NCI-H2227 (cell line): Measurements from ENCODE around the gene TRMU.

Experiments
- DNase-seq: peaks from one replicate; lab custom pipeline; 2025; ENCODE audit not compliant: unreplicated experiment; lab: John Stamatoyannopoulos, UW

The TRMU gene

DNA sequence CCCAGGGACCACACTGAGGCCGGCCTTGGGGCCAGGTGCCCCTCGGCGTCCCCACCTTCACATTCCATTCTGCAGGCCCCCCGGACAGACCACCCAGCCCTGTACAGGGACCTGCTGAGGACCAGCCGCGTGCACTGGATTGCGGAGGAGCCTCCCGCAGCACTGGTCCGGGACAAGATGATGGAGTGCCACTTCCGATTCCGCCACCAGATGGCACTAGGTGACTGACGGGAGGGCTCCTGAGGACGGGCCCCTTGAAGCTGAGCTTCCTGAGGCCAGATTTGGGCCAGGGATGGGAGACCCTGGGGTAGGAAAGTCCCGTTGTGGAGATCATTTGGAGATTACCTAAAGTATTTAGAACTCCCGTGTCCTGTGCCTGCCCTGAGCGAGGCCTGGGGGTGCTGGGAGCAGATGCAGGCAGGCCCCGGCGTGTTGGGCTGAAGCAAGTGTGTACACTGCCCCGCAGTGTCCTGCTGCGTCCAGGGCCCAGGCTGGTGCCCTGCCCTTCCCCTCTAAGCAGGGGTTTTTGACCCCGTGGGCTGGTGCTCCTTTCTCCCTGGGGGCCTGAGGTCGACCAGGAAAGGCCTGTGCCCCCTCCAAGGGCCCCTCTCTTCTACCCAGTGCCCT is 20.0 kb downstream of the TRMU start:
- DNase-seq, result peak; percentile 74

DNA sequence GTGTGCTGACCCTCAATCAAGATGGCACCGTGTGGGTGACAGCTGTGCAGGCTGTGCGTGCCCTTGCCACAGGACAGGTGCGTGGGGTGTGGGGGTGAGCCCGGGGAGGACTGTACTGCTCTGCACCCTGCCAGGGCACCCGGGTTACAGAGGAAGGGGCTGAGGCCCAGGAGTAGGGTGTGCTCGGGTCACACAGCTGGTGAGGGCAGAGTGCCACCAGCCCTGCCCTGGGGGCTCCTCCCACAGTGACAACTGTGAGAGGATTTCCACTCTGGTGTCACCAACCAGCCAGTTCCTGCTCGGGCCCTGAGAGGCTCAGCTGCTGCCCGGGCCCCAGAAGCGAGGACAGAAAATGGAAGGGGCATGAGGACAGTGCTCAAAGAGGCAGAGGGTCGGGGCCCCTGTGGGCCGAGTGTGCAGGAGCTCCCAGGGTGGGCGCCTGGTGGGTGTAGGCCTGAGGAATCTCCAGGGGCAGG is 20.5 kb downstream of the TRMU start:
- DNase-seq, result no peak

DNA sequence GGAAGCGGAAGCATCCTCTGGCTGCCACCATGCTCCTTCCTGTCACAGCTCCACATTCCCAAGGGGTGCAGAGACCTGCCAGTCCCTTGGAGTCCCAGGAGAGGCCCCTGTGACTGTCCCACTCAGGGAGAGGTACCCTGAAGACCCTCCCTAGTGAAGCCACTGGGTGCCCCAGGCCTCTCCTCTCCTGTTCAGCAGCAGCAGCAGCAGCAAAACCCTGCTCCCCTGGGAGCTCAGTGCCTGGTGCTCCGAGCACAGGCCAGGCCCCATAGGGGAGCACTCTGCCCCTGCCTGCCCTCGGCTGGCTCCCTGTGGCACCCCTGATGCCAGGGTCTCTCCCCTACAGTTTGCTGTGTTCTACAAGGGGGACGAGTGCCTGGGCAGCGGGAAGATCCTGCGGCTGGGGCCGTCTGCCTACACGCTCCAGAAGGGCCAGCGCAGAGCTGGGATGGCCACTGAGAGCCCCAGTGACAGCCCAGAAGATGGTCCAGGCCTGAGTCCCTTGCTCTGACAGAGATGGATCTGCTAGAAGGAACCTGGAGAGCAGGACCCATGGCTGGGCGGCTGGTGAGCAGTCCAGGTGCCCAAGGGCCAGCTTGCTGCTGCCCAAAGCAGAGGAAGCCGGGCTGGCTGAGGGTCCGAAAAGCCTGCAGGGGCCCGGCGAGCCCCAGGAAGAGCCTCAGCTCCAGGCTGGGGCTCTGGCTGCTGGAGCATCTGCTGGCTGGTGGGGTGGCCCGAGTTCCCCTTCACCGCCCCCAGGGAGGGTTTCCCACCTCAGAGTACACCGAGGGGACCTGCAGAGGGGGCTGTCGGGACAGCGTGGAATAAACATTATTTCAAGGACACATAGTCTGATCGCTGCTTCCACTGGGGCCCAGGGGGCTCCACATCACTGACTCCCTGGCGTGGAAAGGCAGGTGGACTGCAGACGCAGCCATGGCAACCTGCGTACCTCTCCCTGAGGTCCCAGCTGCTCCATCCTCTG is 21.3 kb downstream of the TRMU start:
- DNase-seq, result no peak

DNA sequence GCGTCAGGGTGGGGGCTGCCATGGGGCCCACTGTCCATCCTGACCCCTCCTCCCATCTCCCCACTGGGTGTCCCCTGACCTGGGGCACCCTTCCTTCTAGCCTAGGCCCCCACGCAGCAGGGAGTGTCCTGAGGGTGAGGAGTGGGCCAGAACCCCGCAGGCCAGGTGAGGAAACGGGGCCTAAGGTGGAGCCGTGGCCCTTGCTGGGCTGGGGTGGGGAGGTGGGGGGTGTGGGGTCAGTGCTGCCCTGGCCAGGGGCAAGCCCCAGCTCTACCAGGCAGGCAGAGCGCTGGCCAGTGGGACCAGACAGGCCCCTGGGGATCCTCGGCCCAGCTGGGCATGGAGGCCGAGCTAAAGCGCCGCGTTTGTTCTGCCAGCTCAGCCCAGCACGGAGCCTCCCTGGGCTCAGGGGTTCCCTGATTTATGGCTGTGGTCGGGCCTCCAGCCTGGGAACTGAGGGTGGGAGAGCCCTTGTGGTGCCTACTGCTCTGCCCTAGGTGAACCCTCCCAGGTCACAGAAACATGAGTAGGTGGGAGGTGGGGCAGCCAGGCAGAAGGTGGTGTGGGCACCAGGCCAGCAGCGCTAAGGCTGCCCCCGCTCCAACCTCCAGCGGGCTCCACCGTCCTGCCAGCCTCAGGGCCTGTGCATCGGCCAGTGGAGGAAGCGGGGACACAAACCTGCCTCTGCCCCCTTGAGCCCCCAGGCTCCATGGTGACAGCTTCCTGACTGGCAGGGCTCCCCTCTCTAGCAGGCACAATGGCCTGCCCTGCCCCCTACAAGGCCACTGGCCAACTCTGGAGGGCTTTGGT is 22.4 kb downstream of the TRMU start:
- DNase-seq, result no peak

DNA sequence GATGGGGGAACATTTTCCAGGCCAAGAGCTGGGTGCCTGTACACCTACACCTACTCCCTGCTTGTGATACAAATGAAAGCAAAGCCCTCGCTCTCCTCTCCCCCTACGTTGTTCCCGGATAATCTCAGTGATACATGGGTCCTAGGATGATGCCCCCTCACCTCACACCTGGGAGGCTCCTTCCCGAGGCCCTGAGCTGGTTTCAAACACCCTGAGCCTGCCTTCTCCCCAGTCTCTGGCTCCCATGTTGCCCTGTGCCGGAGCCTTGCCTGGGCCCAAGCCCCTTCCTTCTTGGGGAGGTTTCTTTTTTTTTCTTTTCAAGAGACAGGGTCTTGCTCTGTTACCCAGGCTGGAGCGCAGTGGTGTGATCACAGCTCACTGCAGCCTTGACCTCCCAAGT is 23.3 kb downstream of the TRMU start:
- no peak for DNase-seq

DNA sequence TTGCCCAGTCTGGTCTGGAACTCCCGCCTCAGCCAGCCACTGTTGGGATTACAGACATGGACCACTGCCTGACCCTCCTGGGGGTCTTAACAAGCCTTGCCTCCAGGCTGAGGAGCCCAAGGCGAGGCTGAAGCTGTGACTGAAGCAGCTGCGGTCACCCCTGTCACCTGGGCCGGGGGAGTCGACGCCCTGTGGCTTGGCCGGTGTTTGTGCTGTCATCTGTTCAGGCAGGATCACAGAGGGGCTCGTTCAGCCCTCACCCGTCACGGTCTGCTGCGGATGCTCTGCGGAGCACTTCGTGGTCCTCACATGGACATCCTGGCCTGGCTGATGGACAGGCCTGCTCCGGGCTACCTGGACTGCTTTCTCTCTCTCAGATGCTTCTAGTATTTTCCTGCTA is 23.8 kb downstream of the TRMU start:
- DNase-seq, result no peak

DNA sequence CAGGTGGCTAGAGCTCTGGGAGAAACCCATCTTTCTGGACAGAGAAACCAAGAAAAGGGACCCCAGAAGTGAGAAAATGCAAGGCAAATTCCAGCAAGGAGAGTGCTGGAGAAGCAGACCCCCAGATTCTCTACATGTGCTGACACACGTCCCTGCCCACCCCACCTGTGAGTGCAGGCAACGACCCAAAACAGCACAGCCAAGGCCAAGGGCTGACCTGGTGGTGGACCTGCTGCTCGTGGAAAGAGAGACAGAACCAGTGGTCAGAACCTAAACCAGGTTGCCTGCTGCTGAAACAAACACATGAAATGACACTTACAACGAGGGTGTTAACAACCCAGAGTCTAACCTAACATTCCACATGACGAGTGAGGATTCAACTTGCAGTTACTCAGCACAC is 24.6 kb downstream of the TRMU start:
- no peak for DNase-seq

DNA sequence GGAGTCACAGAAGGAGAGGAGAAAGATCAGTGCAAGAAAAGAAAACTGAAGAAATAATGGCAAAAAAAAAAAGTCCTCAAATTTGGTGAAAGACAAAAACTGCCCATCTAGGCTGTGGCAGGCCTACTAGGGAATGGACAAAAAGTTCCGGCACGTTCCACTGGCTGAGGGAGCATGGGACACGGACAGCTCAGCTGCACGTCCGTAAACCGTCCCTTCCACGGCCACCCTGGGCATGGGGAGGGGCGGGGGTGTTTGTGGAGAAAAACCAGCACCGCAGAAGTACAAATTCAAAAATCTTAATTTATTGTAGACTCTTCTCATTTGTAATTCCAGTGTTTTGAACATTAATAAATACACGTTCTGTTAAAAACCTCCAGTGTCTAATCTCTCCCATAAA is 25.4 kb downstream of the TRMU start:
- no peak for DNase-seq

DNA sequence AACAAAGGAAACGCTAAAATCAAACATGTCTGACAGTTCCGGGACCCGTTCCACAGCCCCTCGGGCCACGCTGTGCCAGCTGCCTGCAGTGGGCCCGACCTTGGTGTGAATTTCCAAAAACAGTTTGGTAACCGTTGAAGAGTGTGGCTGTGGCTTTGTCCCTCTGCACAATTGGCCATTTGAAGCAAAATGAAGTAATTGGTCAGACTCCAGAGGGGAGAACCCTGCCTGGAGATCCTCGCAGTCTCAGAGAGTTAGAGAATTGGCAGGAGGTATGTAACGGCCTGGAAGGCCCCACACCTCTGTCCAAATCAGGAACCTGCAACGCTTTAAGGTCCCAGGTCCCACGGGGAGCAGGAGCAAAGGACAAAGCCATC is 26.3 kb downstream of the TRMU start:
- no peak for DNase-seq

DNA sequence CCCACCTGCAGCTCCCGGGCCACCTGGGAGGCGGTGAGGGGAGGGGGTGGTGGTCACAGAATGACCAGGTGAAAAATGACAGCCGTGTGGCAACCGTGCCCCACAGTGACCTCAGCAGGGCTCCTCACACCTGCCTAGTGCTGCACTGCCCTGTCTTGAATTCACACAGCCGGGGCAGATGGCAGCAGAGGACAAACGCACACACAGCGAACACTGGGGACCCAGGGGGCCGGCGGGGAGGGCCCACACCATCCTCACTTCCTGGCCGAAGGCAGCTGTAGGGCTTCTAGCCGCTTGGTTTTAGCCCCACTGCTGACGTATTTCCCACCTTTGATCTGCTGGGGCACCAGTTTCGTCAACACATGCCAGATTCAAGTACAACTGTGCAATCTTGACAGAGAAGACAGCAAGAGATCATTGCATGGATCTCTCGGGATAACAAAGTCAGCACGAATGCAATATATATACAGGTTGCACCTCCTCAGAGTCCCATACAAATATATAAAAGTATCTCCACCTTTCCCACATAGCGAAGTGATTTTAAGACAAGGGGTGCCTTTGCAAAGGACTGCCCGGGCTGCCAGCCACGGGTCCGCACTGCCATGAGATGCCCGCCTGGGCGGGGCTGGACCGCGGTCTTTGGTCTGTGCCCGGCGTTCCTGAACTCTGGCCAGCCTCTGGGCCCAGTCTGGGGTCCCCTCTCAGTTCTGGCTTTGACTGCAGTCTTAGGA is 26.9 kb downstream of the TRMU start:
- no peak for DNase-seq

DNA sequence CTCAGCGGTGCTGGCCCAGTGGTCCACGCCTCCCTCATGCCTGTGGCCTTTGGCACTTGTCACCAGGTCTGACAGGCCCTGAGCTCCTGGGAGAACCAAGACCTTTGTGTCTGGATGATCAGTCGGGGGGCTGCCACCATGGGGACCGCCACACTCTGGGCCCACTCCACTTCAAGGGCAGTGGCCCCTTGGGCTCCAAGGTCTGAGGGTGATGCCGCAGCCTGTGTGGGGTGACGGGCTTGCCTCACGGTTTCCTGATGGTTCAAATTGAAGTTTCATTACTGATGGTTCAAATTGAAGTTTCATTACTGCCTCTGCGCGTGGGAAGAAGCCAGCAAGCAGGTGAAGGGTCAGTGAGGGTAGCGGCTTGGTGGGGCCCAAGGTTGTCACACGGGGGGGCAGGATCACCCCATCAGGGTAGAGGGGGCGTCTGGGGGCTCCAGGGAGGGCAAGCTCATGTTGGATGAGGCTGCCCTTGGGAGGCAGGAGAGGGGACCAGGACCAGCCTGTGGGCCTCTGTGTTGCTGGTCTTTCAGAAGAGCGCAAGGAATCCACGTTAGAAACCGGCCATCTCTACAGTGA is 27.5 kb downstream of the TRMU start:
- DNase-seq, result no peak

DNA sequence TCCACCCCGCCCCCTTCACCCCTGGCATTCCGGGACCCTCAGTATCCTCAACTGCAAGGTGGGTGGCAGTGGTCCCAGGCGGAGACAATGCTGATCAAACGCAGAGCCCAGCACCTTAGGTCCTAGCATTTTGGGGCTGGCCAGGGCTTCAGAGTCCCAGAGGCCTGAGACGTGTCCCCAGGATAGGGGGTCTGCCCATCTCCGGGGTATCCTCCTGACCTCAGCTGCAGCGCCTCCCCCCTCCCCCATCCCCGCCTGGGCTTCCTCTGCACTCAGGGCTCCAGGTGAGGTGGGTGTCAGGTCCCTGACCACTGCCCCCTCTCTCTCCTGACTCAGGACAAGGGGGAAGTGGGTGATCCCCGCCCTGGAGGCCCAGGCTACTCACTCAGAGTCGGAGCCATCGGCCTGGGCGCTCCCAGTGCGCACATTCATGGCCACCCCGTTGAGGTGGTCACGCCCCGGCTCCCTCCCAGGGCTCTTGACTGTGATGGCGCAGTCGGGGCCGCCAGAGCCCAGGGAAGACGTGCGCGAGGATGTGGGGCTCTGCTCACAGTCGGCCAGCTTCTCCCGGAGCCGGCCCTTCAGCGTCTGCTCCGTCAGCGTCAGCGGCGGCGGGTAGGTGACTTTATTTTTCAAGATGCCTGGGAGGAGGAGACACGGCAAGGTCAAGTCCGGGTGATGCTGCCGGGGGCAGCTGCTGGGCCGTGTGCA is 28.3 kb downstream of the TRMU start:
- peak; percentile 28 for DNase-seq

DNA sequence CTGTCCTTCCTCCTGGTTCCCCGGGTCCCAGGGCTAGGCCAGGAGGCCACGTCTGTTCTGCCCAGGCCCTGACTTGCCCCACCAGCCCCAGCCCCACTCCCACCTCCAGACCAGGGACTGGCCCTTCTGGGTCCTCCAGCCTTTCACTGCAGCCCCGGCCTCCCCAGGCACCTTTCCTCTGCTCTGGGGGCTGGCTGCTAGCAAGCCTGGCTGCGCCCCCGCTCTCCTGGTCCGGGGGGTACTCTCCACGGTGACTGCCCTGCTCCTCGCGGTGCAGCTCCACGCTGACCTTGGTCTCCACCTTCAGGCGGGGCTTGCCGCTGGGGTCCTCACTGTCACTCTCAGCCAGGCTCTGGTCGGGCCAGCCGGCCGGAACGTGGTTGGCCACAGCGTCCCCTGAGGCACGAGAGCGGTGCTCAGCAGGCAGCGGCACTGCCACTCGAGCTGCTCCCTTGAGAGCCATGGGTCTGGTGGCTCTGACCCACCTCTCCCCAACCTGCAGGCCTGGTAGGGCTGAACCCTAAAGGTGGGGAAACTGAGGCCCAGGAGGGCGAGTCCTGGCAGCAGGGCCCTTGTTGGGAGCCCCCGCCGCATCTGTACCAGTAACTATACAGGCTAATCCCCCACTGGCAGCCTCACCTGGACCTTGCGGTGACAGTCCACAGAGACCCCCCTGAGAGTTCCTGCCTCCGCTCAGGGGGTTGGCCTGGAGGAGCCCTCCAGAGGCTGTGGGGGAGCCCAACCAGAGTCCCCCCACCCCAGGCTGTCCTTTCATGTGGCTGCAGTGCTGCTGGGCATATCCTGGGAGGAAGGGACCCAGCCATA is 29.0 kb downstream of the TRMU start:
- DNase-seq, result no peak

DNA sequence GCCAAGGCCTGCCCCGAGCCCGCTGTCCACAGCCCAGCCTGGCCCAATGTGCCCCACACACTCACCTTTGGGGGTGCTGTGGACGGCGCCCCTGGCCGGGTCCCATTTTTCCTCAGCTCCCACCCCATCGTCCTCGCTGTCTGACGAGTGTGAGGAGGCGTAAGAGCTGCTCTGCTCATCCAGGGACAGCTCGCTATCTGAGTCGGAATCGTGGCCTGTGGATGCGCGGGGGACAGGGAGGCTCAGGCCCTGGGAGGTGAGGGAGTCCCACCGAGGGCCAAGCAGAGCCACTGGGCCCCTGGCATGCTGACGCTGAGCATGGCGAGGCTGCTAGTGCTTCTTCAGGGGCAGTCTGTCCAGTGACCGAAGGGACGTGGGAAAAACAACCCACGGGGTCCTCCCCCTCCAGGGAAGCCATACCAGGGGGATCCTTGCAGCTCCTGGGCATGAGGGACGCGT is 29.7 kb downstream of the TRMU start:
- no peak for DNase-seq

DNA sequence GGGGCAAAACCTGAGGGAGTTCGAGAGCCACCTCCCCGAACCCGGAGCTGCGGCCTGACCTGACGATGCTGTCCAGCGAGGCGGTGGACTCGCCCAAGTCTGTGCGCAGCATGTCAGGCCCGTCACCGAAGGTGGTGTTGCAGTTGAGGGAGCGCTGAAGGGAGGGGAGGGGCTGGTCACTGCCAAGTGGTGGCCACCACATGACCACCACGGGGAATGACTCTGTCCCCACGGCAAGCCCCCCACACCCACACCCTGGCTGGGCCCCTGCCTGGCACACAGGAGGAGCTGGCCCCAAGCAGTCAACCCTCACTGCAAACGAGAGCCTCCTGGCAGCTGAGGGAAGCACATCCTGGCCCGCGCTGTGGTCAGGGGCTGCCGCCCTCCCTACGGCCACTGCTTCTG is 30.8 kb downstream of the TRMU start:
- DNase-seq, result no peak

DNA sequence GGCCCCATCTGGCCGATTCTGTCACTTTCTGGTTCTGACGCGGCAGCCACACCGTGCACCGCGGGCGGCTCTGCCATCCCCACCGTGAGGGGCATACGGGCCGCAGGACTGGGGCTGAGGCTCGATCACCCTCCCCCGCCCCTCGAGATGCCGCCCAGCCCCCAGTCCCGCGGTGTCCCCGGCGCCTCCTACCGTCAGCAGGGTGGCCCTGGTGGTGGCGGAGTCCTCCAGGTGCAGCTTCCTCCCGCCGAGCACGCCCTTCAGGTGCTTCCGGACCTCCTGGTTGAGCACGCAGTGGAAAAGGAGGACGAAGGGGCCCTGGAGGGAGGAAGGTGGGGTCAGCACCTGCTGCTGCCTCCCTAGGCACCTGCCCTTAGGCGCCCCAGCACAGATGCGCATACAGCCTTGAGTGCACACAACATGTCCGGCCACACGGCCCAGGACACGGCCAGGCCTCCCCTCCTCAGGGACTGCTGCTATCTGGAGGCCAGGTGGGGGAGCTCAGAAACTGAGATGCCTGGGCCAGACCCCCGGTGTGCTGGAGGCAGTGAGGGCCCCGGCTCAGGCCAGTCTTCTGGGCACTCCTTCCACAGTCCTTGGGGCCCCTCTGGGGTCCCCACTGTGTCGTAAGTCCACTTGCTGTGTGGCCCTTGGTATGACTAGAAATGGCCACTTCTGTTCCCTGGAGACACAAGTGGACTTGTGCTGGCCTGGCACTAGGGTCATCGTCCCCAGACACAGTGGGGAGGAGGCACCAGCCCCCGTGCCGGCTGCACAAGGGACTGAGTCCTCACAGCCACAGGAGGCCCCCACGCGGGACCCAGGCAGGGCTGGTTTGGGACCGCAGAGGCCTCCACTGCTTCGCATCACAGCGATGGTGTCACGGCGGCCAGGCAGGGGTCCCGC is 31.5 kb downstream of the TRMU start:
- DNase-seq, result no peak

DNA sequence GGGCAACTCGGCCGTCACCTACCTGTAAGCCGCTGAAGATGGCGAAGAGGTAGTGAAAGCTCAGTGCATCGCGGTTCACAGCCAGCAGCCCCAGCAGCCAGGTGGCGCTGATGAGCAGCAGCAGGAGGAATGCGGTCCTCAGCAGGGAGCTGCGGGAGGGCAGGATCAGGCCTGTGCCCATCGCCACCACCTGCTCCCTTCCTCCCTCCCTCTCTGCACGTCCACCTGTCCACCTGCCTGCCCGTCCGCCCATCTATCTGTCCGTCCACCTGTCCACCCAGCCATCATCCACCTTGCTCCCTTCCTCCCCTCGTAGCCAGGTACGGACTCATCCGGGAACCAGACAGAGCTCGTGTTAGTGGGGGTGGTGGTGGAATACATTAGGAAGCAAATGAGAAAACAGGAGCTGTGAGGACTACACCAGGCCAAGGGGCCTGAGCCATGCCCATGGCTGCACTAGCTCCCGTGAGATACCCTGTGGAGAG is 32.2 kb downstream of the TRMU start:
- DNase-seq, result no peak

DNA sequence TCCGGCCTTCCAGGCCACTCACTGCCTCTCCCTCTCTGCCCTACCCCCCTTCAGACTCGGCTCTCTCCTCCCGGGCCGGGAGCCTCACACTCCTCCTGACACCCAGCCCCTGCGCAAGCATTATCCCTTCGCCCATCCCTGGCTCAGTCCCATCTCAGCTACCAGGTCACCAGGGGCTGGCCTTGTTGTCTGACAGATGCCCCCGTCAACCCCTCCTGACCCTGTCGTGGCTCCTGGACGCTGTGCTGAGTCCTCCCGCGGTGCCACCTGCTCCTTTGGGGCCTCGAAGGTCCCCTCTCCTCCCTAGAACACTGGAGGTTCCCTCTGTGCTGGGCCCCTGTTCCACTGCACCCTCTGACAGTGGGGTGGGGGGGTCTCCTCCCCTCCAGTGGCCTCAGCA is 32.9 kb downstream of the TRMU start:
- no peak for DNase-seq
